Neural cell (in vitro differentiated cells): ENCODE data around the gene SERPINB5. TPM values are rescaled to one million over a fixed set of nuclear protein-coding genes. Genes with fewer than 3 reads are reported as not detected.
A peak's percentile ranks its signal among the peaks of the same experiment; 100 is the strongest.

Source experiments
- H2AFZ ChIP-seq: fragments of 200-600, 300-800 bp; sonication (generic), shearing (Covaris generic); 2 replicates; pipeline ENCODE4 v1.6.0; 2014; ENCODE audit warnings: low read depth, mild to moderate bottlenecking, antibody characterized with exemption, low read length, moderate library complexity
- H3F3A ChIP-seq: fragments of 200-600 bp; shearing (Covaris generic); 2 replicates; pipeline ENCODE4 v1.6.1; 2016; ENCODE audit warnings: mild to moderate bottlenecking, moderate library complexity, mixed read lengths, antibody characterized with exemption, low read length; ENCODE audit not compliant: insufficient read depth, poor library complexity, severe bottlenecking
- H3K27ac ChIP-seq: fragments of 200-600, 300-800 bp; sonication (generic), shearing (Covaris generic); 2 replicates; pipeline ENCODE4 v1.5.1; 2014; ENCODE audit warnings: mild to moderate bottlenecking, low read length, moderate library complexity
- H3K27me3 ChIP-seq: fragments of 300-800, 200-600 bp; sonication (generic), shearing (Covaris generic); 2 replicates; pipeline ENCODE4 v1.6.0; 2014; ENCODE audit warnings: mild to moderate bottlenecking, low read depth, low read length, moderate library complexity; ENCODE audit not compliant: insufficient read depth
- H3K36me3 ChIP-seq: fragments of 300-800, 200-600 bp; sonication (generic), shearing (Covaris generic); 2 replicates; pipeline ENCODE4 v1.5.1; 2014; ENCODE audit warnings: mild to moderate bottlenecking, antibody characterized with exemption, low read length, moderate library complexity; ENCODE audit not compliant: insufficient read depth
- H3K4me2 ChIP-seq: fragments of 300-800, 200-600 bp; sonication (generic), shearing (Covaris generic); 2 replicates; pipeline ENCODE4 v1.6.0; 2014; ENCODE audit warnings: mild to moderate bottlenecking, low read length
- H3K4me3 ChIP-seq: fragments of 300-800, 200-600 bp; sonication (generic), shearing (Covaris generic); 2 replicates; pipeline ENCODE4 v1.5.1; 2014; ENCODE audit warnings: mild to moderate bottlenecking, low read length, moderate library complexity
- H3K79me2 ChIP-seq: fragments of 200-600 bp; shearing (Covaris generic); replicated peaks from 2 replicates; pipeline ENCODE4 v1.6.0; 2014; ENCODE audit warnings: mild to moderate bottlenecking, low read length, moderate library complexity; ENCODE audit not compliant: insufficient read depth
- H3K9ac ChIP-seq: fragments of 300-800, 200-600 bp; sonication (generic), shearing (Covaris generic); 2 replicates; pipeline ENCODE4 v1.6.1; 2016; ENCODE audit warnings: mild to moderate bottlenecking, low read length, mixed read lengths
- H3K9me2 ChIP-seq: fragments of 200-600 bp; shearing (Covaris generic); 2 replicates; pipeline ENCODE4 v1.6.1; 2016; ENCODE audit warnings: mild to moderate bottlenecking, low read length, mixed read lengths; ENCODE audit not compliant: insufficient read depth
- H3K9me3 ChIP-seq: fragments of 200-600, 300-800 bp; sonication (generic), shearing (Covaris generic); 2 replicates; pipeline ENCODE4 v1.6.1; 2016; ENCODE audit warnings: mild to moderate bottlenecking, mixed run types, low read length, moderate library complexity, mixed read lengths
- H4K20me1 ChIP-seq: fragments of 200-600 bp; shearing (Covaris generic); 2 replicates; pipeline ENCODE4 v1.6.1; 2016; ENCODE audit warnings: mild to moderate bottlenecking, mixed run types; ENCODE audit not compliant: insufficient read depth
- CTCF ChIP-seq: fragments of 450-650 bp; IDR thresholded peaks from 2 replicates; pipeline ENCODE4 v1.5.1; 2014; ENCODE audit warnings: antibody characterized with exemption, mild to moderate bottlenecking, moderate library complexity; ENCODE audit not compliant: poor library complexity, severe bottlenecking
- EP300 ChIP-seq: fragments of 450-650 bp; conservative IDR thresholded peaks from 2 replicates; pipeline ENCODE4 v1.6.1; 2014; ENCODE audit warnings: antibody characterized with exemption, mild to moderate bottlenecking, moderate library complexity; ENCODE audit not compliant: poor library complexity, severe bottlenecking
- EZH2 ChIP-seq: fragments of 200-600, 300-800 bp; shearing (Covaris generic), sonication (generic); IDR thresholded peaks from 2 replicates; pipeline ENCODE4 v1.6.1; 2014; ENCODE audit warnings: antibody characterized with exemption, low read length, borderline replicate concordance, mild to moderate bottlenecking; ENCODE audit not compliant: insufficient read depth, poor library complexity, severe bottlenecking
- MXI1 ChIP-seq: fragments of 450-650 bp; conservative IDR thresholded peaks from 2 replicates; pipeline ENCODE4 v1.6.1; 2014; ENCODE audit warnings: antibody characterized with exemption, mild to moderate bottlenecking; ENCODE audit not compliant: poor library complexity, severe bottlenecking
- POLR2AphosphoS5 ChIP-seq: IDR thresholded peaks from 2 replicates; pipeline ENCODE4 v1.6.1; 2012
- RAD21 ChIP-seq: fragments of 450-650 bp; conservative IDR thresholded peaks from 2 replicates; pipeline ENCODE4 v1.6.1; 2014; ENCODE audit warnings: antibody characterized with exemption, mild to moderate bottlenecking, moderate library complexity
- REST ChIP-seq: IDR thresholded peaks from 2 replicates; pipeline ENCODE4 v1.6.1; 2012; ENCODE audit warnings: borderline replicate concordance
- SMC3 ChIP-seq: fragments of 450-650 bp; conservative IDR thresholded peaks from 2 replicates; pipeline ENCODE4 v1.6.1; 2014; ENCODE audit warnings: antibody characterized with exemption, mild to moderate bottlenecking, moderate library complexity; ENCODE audit not compliant: poor library complexity
- TAF1 ChIP-seq: IDR thresholded peaks from 2 replicates; pipeline ENCODE4 v1.6.1; 2012; ENCODE audit warnings: low read depth
- polyA plus RNA-seq: library from polyadenylated mRNA; depleted of rRNA; stranded (reverse); fragments of >200 nt; gene quantifications from 2 replicates; pipeline ENCODE4 v1.2.3, GENCODE V29; 2014

Gene SERPINB5
- polyA plus RNA-seq, 1 donor from 2014 or later: not detected

- H3K9me2 ChIP-seq: no peaks in the 10 kb centered on the region
- no peaks in the 10 kb centered on the region for H4K20me1 ChIP-seq
- no peaks in the 10 kb centered on the region for H3K9me3 ChIP-seq
- TF ChIP-seq EP300 (no peak), EZH2 (no peak), POLR2AphosphoS5 (peak; percentile 27), MXI1 (no peak)
- no peaks in the 10 kb centered on the region for H3K27me3 ChIP-seq
- no peaks in the 10 kb centered on the region for H3K79me2 ChIP-seq
- no peak overlapping the region for H2AFZ ChIP-seq
- H3F3A ChIP-seq: no peaks in the 10 kb centered on the region
- no peak overlapping the region for H3K27ac ChIP-seq
- no peaks in the 10 kb centered on the region for H3K36me3 ChIP-seq
- H3K9ac ChIP-seq: no peak overlapping the region
- no peak overlapping the region for H3K4me2 ChIP-seq
- H3K4me3 ChIP-seq: no peak overlapping the region
These were observed 46.2 kb upstream of the SERPINB5 start for GRCh38 chr18:63430526-63430925.

GRCh38 chr18:63431180-63431579 is 45.6 kb upstream of the SERPINB5 start:
- no peak for TF ChIP-seq RAD21
- no peak for TF ChIP-seq CTCF
- TF ChIP-seq MXI1: no peak
- no peak for TF ChIP-seq EP300
- TF ChIP-seq TAF1: no peak
- no peak for TF ChIP-seq POLR2AphosphoS5
- TF ChIP-seq SMC3: no peak
- TF ChIP-seq EZH2: no peak
- no peak for TF ChIP-seq REST
- no peak overlapping the region for H3K27ac ChIP-seq
- no peaks in the 10 kb centered on the region for H3K36me3 ChIP-seq
- no peaks in the 10 kb centered on the region for H4K20me1 ChIP-seq
- H3K9me2 ChIP-seq: no peaks in the 10 kb centered on the region
- H3K27me3 ChIP-seq: no peaks in the 10 kb centered on the region
- no peaks in the 10 kb centered on the region for H3K9me3 ChIP-seq
- no peaks in the 10 kb centered on the region for H3K79me2 ChIP-seq
- no peaks in the 10 kb centered on the region for H3F3A ChIP-seq
- H3K4me2 ChIP-seq: no peak overlapping the region
- H3K4me3 ChIP-seq: no peak overlapping the region
- H2AFZ ChIP-seq: no peak overlapping the region
- H3K9ac ChIP-seq: no peak overlapping the region
